IgD-negative memory B cell (primary cell): Measurements from ENCODE around the gene MAGI2. TPM values are rescaled to one million over a fixed set of nuclear protein-coding genes. Genes with fewer than 3 reads are reported as not detected.

Experiments
- H3K27ac Mint-ChIP-seq, 3 donors: one replicate each; pipeline ENCODE4 v1.8.0; 2020 to 2022; ENCODE audit warnings: mild to moderate bottlenecking in 3 of 3, mixed read lengths in 3 of 3, moderate library complexity in 1 of 3
- H3K27me3 Mint-ChIP-seq: one replicate; pipeline ENCODE4 v1.8.0; 2021; ENCODE audit warnings: mixed read lengths
- H3K36me3 Mint-ChIP-seq: one replicate; pipeline ENCODE4 v1.8.0; 2020; ENCODE audit warnings: mild to moderate bottlenecking, mixed read lengths
- H3K4me1 Mint-ChIP-seq, 3 donors: one replicate each; pipeline ENCODE4 v1.8.0; 2020 to 2022; ENCODE audit warnings: mixed read lengths in 3 of 3, mild to moderate bottlenecking in 1 of 3
- H3K4me3 Mint-ChIP-seq, 4 donors: one replicate each; pipeline ENCODE4 v1.8.0; 2020 to 2022; ENCODE audit warnings: mild to moderate bottlenecking in 4 of 4, mixed read lengths in 4 of 4, moderate library complexity in 3 of 4
- H3K9me3 Mint-ChIP-seq, 3 donors: one replicate each; pipeline ENCODE4 v1.8.0; 2020 to 2021; ENCODE audit warnings: mixed read lengths in 3 of 3, mild to moderate bottlenecking in 1 of 3
- polyA plus RNA-seq: library from polyadenylated mRNA; unstranded; fragments of 300-500 nt; fragmentation: Illumina TruSeq; gene quantifications from one replicate; pipeline ENCODE4 v1.2.3, GENCODE V29; 2021

MAGI2 gene
- polyA plus RNA-seq, 1 donor from 2014 or later = not detected

DNA sequence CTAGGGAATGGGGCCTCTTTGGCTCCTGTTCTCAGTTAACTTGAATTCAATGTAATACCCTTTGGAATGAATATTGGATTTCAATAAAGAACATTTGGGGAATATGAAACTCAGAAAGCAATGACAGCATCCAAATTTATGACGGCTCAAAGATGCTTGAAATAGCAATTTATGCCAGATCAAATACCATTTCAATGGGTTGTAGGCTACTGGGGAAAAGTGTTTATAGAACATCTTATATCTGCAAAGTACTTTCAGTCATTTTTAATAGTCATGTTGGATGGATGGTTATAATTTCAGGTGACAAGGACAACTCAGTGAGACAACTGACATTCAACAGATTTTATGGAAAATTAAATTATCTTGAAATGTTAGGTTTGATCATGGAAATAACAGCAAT lies 882.2 kb downstream of the MAGI2 start:
- Mint-ChIP-seq H3K4me3 (no peak overlapping the region), H3K27ac (no peak overlapping the region), H3K27me3 (no peaks in the 10 kb centered on the region), H3K9me3 (peaks cover 0 to 1% (median 0%) of the 10 kb centered on the region in 3 donors), H3K4me1 (no peaks in the 10 kb centered on the region), H3K36me3 (no peaks in the 10 kb centered on the region)

DNA sequence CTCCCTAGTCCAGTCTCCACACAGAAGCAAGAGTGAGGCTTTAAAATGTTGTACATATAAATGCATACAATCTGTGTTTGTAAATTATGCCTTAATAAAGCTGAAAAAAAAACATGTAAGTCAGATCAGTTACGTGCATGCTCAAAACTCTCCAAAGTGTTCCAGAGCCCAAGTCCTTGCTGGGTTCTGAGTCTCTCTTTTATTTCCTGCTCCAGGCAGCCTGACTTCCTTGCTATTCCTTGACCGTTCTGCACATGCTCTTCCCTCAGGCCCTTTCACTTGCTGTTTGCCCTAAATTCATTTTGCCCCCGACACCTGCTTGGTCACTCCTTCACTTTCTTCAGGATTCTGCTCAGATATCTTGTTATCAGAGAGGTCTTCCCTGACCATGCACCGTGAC lies 884.8 kb downstream of the MAGI2 start:
- H3K4me3 Mint-ChIP-seq = no peak overlapping the region
- no peak overlapping the region for H3K27ac Mint-ChIP-seq
- H3K4me1 Mint-ChIP-seq = no peaks in the 10 kb centered on the region
- H3K9me3 Mint-ChIP-seq = no peaks in the 10 kb centered on the region
- H3K36me3 Mint-ChIP-seq = no peaks in the 10 kb centered on the region
- H3K27me3 Mint-ChIP-seq = no peaks in the 10 kb centered on the region

DNA sequence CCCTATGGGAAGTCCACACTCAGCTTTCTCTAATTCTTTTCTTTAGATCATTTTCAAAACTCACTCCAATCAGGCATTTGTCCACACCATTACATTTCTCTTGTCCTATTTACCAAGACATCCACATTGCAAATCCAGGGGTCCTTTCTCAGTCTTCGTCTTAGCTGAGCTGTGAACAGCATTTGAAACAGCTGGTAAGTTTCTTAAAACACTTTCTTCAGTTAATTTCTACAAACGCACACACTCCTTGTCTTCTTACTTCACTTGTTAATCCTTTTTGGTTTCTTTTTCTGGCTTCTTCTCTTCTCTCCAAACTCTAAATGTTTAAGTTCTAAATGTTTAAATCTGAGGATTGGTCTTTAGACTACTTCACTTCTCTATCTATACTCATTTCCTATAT lies 885.6 kb downstream of the MAGI2 start:
- Mint-ChIP-seq H3K4me1 (no peaks in the 10 kb centered on the region), H3K27me3 (no peaks in the 10 kb centered on the region), H3K36me3 (no peaks in the 10 kb centered on the region), H3K4me3 (no peak overlapping the region), H3K27ac (no peak overlapping the region), H3K9me3 (no peaks in the 10 kb centered on the region)

DNA sequence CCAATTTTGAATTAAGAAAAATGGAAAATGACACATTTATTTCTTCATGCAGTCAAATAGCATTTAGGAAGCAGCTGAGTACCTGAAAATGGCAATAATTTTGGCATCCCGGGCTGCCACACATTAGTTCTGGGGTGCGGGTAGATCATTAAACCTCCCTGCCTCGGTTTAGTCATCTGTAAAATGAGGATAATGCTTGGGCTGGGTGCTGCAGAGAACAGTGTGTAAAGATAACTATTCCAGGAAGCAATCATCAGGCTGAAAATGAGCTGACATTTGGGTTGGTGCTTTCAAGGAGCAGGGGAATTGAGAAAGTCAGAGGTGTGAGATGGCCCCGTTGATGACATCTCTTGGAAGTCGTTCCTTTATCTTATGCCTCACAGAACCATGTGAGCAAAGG lies 887.7 kb downstream of the MAGI2 start:
- Mint-ChIP-seq H3K27me3 (no peaks in the 10 kb centered on the region), H3K4me3 (no peak overlapping the region), H3K36me3 (no peaks in the 10 kb centered on the region), H3K9me3 (no peaks in the 10 kb centered on the region), H3K4me1 (no peaks in the 10 kb centered on the region), H3K27ac (no peak overlapping the region)

DNA sequence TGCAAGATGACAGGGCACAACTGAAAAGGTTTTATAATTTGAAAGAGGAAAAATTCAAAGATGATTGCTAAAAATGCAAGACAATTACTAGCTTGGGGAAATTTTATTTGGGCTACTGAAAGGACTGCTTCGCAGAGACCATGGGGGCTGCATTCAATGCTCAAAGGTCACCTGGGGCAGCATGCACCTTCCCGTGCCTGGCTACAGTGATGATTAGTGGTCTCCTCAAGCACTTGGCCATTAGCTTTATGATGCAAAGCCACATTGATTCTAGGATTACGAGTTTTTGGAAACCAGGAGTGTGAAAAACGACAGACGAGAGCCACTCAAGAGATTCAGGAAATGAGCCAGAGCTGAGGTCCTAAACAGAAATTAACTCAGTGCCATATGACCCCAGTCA lies 890.3 kb downstream of the MAGI2 start:
- Mint-ChIP-seq H3K36me3 (no peaks in the 10 kb centered on the region), H3K4me3 (no peak overlapping the region), H3K27me3 (no peaks in the 10 kb centered on the region), H3K9me3 (no peaks in the 10 kb centered on the region), H3K4me1 (no peaks in the 10 kb centered on the region), H3K27ac (no peak overlapping the region)

DNA sequence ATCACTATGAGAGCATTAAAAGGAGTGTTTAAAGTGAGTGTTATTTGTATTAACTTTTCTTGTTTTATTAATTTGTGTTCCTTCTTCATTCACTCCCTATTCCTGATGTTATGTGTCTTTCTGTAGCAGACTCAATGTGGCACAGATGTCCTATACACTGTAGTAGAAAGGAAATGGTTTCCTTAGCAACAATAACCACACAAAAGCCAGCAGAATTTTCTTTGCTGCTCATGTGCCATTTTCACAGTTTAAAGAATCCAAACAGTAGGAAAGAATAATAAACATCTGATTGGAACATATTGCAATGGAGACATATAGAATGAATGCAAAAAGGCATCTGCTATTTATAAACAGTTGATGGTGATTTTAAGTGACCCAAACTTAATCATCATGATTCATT lies 891.3 kb downstream of the MAGI2 start:
- no peaks in the 10 kb centered on the region for H3K27me3 Mint-ChIP-seq
- H3K36me3 Mint-ChIP-seq = no peaks in the 10 kb centered on the region
- H3K9me3 Mint-ChIP-seq = no peaks in the 10 kb centered on the region
- H3K4me3 Mint-ChIP-seq = no peak overlapping the region
- no peaks in the 10 kb centered on the region for H3K4me1 Mint-ChIP-seq
- H3K27ac Mint-ChIP-seq = no peak overlapping the region

DNA sequence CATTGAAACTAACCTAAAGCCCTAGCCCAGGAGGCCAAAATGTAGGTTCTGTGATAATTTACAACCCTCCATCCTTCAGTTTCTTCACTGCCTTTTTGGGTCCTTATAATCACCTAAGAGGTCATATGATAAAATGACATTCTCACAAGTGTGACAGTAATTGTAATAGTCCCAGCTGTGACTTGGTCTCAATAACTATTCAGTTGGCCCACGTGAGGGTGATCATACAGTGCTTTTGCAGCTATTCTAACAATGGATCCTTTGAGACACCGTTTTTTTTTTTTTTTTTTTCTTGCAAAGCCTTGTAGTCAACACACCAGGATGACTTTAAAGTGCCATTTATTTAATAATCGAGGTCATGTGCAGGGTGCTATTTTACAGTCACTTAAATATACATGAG lies 894.9 kb downstream of the MAGI2 start:
- no peak overlapping the region for H3K4me3 Mint-ChIP-seq
- no peak overlapping the region for H3K27ac Mint-ChIP-seq
- no peaks in the 10 kb centered on the region for H3K9me3 Mint-ChIP-seq
- peaks cover 1% of the 10 kb centered on the region for H3K27me3 Mint-ChIP-seq
- no peaks in the 10 kb centered on the region for H3K4me1 Mint-ChIP-seq
- no peaks in the 10 kb centered on the region for H3K36me3 Mint-ChIP-seq

DNA sequence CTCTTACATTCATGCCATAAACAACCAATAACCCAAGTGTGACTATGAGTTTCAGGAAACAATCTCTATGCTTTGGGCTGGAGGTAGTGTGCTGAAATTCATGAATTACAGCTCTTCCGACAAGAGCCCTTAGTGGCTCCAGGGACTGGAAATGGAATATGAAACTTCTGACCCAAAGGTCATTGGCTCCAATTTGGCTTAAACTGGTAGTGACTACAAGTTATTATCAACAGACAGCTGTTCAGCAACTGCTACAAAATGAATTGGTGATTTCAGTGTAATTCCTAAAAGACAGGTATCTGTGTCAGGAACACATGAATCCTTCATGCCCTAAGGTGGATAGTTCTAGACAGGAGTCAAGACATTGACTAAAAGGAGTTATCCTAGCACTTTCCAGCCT lies 909.5 kb downstream of the MAGI2 start:
- Mint-ChIP-seq H3K4me3 (no peak overlapping the region), H3K27me3 (no peaks in the 10 kb centered on the region), H3K9me3 (no peaks in the 10 kb centered on the region), H3K36me3 (no peaks in the 10 kb centered on the region), H3K4me1 (no peaks in the 10 kb centered on the region), H3K27ac (no peak overlapping the region)

DNA sequence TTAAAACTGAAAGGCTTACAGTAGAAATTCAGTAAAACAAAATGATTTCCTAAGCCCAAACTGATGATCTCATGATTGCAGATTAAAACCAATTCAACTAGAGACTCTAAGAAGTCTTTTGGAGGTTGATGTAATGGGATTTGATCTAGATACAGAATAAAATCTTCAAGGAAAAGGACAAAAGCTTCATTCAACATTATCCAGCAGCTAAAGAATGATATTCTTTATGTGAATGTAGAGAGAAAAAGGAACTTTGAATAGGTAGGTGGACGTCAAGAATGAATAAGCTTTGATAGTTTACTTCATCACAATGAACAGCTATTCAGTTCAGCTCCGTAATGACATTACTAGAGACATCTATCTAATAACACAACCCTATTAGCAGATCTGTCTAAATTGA lies 910.5 kb downstream of the MAGI2 start:
- H3K36me3 Mint-ChIP-seq = no peaks in the 10 kb centered on the region
- no peak overlapping the region for H3K27ac Mint-ChIP-seq
- H3K4me1 Mint-ChIP-seq = no peaks in the 10 kb centered on the region
- H3K4me3 Mint-ChIP-seq = no peak overlapping the region
- no peaks in the 10 kb centered on the region for H3K9me3 Mint-ChIP-seq
- no peaks in the 10 kb centered on the region for H3K27me3 Mint-ChIP-seq

DNA sequence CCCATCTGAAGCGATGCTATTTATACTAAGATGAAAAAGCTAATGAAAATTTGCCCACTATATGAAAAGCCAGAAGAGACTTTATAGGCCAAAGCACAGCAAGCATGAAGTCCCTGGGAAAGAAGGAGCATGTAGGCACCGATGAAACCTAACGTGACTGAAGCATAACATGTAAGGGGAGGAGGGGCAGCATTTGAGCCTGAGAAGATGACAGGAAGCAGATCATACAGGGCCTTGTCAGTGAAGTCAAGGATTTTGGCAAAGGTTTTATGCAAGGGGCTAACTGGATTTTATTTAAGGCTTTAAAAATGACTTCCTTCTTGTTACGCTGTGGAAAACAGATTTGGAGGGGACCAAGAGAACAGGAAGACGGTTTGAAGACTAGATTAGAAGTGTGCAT lies 910.9 kb downstream of the MAGI2 start:
- no peaks in the 10 kb centered on the region for H3K36me3 Mint-ChIP-seq
- H3K4me3 Mint-ChIP-seq = no peak overlapping the region
- H3K4me1 Mint-ChIP-seq = no peaks in the 10 kb centered on the region

DNA sequence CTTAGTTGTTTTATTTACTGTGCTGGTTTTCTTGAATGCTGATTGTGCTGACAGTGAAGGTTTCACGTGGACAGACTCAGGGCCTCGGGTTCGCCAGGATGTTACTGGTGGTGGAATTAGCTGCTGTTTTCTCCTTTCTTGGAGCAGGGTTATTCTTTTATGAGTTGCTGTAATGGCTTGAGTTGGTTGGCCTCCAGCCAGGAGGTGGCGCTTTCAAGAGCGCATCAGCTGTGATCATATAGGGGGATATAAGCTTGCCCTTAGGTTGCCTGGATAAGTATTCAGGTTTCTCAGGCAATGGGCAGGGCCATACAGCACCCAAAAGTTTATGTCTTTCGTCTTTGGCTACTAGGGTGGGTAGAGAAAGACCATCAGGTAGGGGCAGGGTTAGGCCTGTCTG lies 913.6 kb downstream of the MAGI2 start:
- H3K27ac Mint-ChIP-seq = no peak overlapping the region
- no peaks in the 10 kb centered on the region for H3K36me3 Mint-ChIP-seq
- no peak overlapping the region for H3K4me3 Mint-ChIP-seq
- peaks cover 2 to 7% (median 3%) of the 10 kb centered on the region in 3 donors for H3K9me3 Mint-ChIP-seq
- H3K27me3 Mint-ChIP-seq = no peaks in the 10 kb centered on the region
- no peaks in the 10 kb centered on the region for H3K4me1 Mint-ChIP-seq

More for the DNA sequence above, 910.9 kb downstream of the MAGI2 start:
- H3K27me3 Mint-ChIP-seq = no peaks in the 10 kb centered on the region
- peaks cover 0 to 3% (median 0%) of the 10 kb centered on the region in 3 donors for H3K9me3 Mint-ChIP-seq
- H3K27ac Mint-ChIP-seq = no peak overlapping the region

DNA sequence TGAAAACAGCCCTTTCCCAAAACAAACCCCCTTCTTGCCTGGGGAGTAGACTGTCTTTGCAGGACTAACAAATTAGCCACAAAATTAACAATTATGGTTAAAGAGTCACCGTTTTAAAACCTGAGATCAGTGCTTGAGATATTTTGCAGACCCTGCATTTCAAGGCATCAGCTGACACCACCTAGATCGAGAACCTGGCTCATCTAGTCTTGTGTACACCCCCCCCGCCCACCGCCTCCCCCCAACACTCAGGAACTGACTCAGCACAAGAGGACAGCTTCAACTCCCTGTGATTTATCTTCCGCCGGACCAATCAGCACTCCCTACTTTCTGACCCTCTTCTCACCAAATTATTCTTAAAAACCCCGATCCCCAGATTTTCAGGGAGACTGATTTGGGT lies 917.8 kb downstream of the MAGI2 start:
- H3K27ac Mint-ChIP-seq = no peak overlapping the region
- H3K4me1 Mint-ChIP-seq = no peaks in the 10 kb centered on the region
- H3K27me3 Mint-ChIP-seq = no peaks in the 10 kb centered on the region
- H3K9me3 Mint-ChIP-seq = peaks cover 2 to 11% (median 3%) of the 10 kb centered on the region in 3 donors
- H3K4me3 Mint-ChIP-seq = no peak overlapping the region
- peaks cover 1% of the 10 kb centered on the region for H3K36me3 Mint-ChIP-seq

DNA sequence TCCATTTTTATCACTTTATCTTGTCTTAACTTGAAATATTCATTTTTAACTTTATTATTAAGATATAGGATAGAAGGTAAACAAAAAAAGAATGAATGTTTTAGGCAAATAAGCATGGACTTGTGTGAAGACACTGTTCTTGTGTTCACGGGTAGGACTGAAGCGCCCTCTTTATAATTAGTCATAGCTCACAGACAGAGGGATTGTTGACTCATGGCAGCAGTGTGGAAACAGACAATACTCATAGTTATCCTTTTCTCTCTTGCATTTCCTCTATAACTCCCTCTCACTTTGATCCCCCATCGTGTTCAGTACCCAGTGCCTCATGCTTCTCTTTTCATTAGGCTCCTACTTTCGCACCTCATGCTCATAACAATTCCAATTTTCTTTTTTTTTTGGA lies 923.1 kb downstream of the MAGI2 start:
- Mint-ChIP-seq H3K4me3 (no peak overlapping the region), H3K9me3 (peaks cover 0 to 4% (median 2%) of the 10 kb centered on the region in 3 donors), H3K36me3 (peaks cover 1% of the 10 kb centered on the region), H3K27me3 (no peaks in the 10 kb centered on the region), H3K27ac (no peak overlapping the region), H3K4me1 (no peaks in the 10 kb centered on the region)

DNA sequence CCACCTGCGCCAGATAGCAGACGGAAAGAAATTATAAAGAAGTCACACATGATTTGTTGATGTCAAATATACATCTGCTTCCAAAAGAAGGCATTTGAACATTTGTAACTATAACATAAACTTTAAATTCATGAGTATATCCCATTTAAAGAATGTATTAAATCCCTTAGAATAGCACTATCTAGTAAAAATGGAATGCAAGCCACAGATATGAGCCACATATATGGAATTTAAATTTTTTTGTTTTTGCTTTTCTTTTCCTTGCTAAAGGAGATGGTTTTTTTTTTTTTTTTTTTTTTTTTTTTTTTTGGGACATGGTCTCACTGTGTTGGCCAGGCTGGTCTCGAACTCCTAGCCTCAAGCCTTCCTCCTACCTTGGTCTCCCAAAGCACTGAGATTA lies 924.1 kb downstream of the MAGI2 start:
- Mint-ChIP-seq H3K27ac (no peak overlapping the region), H3K9me3 (peaks cover 0 to 4% (median 2%) of the 10 kb centered on the region in 3 donors), H3K36me3 (peaks cover 1% of the 10 kb centered on the region), H3K4me1 (no peaks in the 10 kb centered on the region), H3K27me3 (no peaks in the 10 kb centered on the region), H3K4me3 (no peak overlapping the region)

DNA sequence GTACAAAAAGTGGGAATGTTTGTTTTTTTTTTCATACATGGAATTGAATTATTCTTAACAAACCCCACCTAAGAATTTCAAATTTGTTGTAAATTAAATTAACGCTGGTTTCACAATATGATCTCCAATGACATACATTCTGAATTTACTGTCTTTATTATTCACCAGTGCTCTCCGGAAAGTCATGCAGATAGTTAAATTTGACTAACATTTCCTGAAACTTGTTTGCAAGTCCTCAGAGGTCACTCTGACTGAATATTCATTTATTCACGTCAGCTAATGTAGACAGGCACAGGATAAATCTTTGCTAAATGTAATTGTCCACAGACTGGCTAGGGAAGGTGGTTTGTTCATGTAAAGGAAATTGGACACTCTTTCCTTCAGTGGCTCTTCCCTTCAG lies 924.5 kb downstream of the MAGI2 start:
- H3K4me3 Mint-ChIP-seq = no peak overlapping the region
- no peaks in the 10 kb centered on the region for H3K27me3 Mint-ChIP-seq
- no peaks in the 10 kb centered on the region for H3K4me1 Mint-ChIP-seq
- peaks cover 0 to 4% (median 2%) of the 10 kb centered on the region in 3 donors for H3K9me3 Mint-ChIP-seq
- peaks cover 1% of the 10 kb centered on the region for H3K36me3 Mint-ChIP-seq
- H3K27ac Mint-ChIP-seq = no peak overlapping the region

DNA sequence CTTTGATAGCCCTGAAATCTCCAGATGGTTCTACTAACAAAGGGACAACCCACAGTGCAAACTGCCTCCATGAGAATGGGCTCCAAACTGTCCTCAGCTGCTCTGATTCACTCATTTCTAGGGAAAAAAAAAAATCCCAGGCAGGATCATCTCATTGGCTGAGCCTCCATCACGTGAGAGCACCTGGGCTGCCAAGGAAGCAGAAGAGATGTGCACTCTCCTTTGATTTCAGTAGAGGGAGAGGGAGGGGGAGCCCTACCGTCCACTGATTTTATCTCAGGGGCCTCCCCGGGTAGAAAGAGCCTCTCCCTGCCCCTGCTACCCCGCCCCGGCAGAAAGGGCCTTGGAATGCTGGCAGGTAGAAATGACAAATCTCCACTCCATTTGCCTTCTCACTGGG lies 929.5 kb downstream of the MAGI2 start:
- H3K4me1 Mint-ChIP-seq = no peaks in the 10 kb centered on the region
- H3K4me3 Mint-ChIP-seq = no peak overlapping the region
- peak overlapping the region in 1 of 3 donors; percentile 73 for H3K27ac Mint-ChIP-seq
- peaks cover 0 to 2% (median 2%) of the 10 kb centered on the region in 3 donors for H3K9me3 Mint-ChIP-seq
- H3K36me3 Mint-ChIP-seq = no peaks in the 10 kb centered on the region
- no peaks in the 10 kb centered on the region for H3K27me3 Mint-ChIP-seq

DNA sequence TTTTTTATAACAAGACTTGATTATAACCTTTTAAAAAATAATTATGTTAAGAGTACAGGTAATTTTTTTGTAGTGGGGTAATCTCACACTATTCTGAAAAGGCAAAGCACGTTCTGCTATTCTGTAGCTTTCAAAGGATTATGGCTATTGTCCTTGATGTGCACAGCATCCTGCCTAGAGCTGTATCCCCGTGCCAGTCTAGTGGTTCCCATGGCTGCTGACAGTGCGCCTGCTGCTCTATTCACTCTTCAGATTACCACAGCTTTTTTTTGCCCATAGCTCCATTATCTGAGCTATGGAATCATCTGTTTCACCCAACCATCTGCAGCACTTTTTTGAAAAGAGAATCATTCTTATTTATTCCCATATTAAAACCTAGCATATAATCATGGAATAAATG lies 931.5 kb downstream of the MAGI2 start:
- H3K4me3 Mint-ChIP-seq = no peak overlapping the region
- H3K27ac Mint-ChIP-seq = no peak overlapping the region
- H3K9me3 Mint-ChIP-seq = peaks cover 0 to 2% (median 2%) of the 10 kb centered on the region in 3 donors
- H3K4me1 Mint-ChIP-seq = no peaks in the 10 kb centered on the region
- H3K27me3 Mint-ChIP-seq = no peaks in the 10 kb centered on the region
- no peaks in the 10 kb centered on the region for H3K36me3 Mint-ChIP-seq
